ENCODE measurements around the gene STARD13.

DNA sequence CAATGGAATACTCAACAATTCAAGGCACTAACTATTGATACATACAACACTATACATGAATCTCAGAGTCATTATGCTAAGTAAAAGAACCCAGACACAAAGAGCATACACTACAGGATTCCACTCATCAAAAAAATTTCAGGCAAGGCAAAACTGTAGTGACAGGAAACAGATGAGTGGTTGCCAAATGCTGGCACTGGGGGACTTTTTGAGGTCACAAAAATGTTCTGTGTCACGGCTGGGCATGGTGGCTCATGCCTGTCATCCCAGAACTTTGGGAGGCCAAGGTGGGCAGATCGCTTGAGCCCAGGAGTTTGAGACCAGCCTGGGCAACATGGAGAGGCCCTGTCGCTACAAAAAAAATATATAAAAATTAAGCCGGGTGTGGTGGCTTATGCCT lies 139.9 kb downstream of the STARD13 start:
- no peak for TF ChIP-seq EP300 (IDR thresholded peaks at IDR 0.05; ENCODE audit: borderline replicate concordance)
- TF ChIP-seq, protein P1, sequence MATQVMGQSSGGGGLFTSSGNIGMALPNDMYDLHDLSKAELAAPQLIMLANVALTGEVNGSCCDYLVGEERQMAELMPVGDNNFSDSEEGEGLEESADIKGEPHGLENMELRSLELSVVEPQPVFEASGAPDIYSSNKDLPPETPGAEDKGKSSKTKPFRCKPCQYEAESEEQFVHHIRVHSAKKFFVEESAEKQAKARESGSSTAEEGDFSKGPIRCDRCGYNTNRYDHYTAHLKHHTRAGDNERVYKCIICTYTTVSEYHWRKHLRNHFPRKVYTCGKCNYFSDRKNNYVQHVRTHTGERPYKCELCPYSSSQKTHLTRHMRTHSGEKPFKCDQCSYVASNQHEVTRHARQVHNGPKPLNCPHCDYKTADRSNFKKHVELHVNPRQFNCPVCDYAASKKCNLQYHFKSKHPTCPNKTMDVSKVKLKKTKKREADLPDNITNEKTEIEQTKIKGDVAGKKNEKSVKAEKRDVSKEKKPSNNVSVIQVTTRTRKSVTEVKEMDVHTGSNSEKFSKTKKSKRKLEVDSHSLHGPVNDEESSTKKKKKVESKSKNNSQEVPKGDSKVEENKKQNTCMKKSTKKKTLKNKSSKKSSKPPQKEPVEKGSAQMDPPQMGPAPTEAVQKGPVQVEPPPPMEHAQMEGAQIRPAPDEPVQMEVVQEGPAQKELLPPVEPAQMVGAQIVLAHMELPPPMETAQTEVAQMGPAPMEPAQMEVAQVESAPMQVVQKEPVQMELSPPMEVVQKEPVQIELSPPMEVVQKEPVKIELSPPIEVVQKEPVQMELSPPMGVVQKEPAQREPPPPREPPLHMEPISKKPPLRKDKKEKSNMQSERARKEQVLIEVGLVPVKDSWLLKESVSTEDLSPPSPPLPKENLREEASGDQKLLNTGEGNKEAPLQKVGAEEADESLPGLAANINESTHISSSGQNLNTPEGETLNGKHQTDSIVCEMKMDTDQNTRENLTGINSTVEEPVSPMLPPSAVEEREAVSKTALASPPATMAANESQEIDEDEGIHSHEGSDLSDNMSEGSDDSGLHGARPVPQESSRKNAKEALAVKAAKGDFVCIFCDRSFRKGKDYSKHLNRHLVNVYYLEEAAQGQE (IDR thresholded peaks at IDR 0.05; ENCODE audit: low read depth) = no peak
- no peak for TF ChIP-seq RAD21 (IDR thresholded peaks at IDR 0.05; ENCODE audit: low read depth)
- no peak for TF ChIP-seq YY1 (IDR thresholded peaks at IDR 0.05; ENCODE audit: low read depth)

Data from Ishikawa (cell line).